IMR-90 (cell line): Measurements from ENCODE around the gene WNT4. TPM values are rescaled to one million over a fixed set of nuclear protein-coding genes. Genes with fewer than 3 reads are reported as not detected.

Source experiments
- ATAC-seq: fragments of 200-7000 bp; cut with Tn5 transposase; 2 replicates; pipeline ENCODE4 v1.9.1; 2020; ENCODE audit warnings: low read depth, mild to moderate bottlenecking, moderate library complexity
- BruUV-seq: library from RNA; stranded (reverse); fragments of 400-500 nt; replicated peaks from 2 replicates; lab custom pipeline; 2021; lab: Mats Ljungman, UMichigan
- CTCF ChIA-PET: fragments of 300-600 bp; formaldehyde crosslinking; extraction: SDS; loops from one replicate; lab custom pipeline; 2021; ENCODE audit warnings: antibody characterized with exemption; lab: Yijun Ruan, JAX
- POLR2A ChIA-PET: fragments of 300-600 bp; sonication (Branson Sonifier 250); formaldehyde crosslinking; loops from one replicate; lab custom pipeline; 2022; ENCODE audit warnings: antibody characterized with exemption; ENCODE audit not compliant: unreplicated experiment; lab: Charles Lee
- DNase-seq: peaks from one replicate; pipeline ENCODE4 v3.0.0; 2013
- H2AFZ ChIP-seq: replicated peaks from 2 replicates; pipeline ENCODE3; 2013; ENCODE audit warnings: low read length, mild to moderate bottlenecking; ENCODE audit not compliant: poor library complexity
- H2AK5ac ChIP-seq: 2 replicates; pipeline ENCODE4 v1.6.1; 2013; ENCODE audit warnings: low read depth, low read length, inconsistent platforms
- H2AK9ac ChIP-seq: replicated peaks from 2 replicates; pipeline ENCODE3; 2013; ENCODE audit warnings: mild to moderate bottlenecking, low read depth, low read length, moderate library complexity; ENCODE audit not compliant: poor library complexity
- H2BK120ac ChIP-seq: 2 replicates; pipeline ENCODE4 v1.6.1; 2013; ENCODE audit warnings: low read depth, low read length, inconsistent platforms
- H2BK15ac ChIP-seq: 3 replicates; pipeline ENCODE4 v1.6.1; 2013; ENCODE audit warnings: low read depth, low read length, inconsistent platforms
- H2BK20ac ChIP-seq: 2 replicates; pipeline ENCODE4 v1.6.1; 2013; ENCODE audit warnings: low read depth, mild to moderate bottlenecking, inconsistent platforms, low read length, moderate library complexity
- H2BK5ac ChIP-seq: 2 replicates; pipeline ENCODE4 v1.6.1; 2013; ENCODE audit warnings: mild to moderate bottlenecking, low read depth, low read length, inconsistent platforms; ENCODE audit not compliant: poor library complexity, severe bottlenecking
- H3K14ac ChIP-seq: replicated peaks from 2 replicates; pipeline ENCODE4 v1.6.1; 2013; ENCODE audit warnings: low read depth, low read length, inconsistent platforms
- H3K18ac ChIP-seq: 2 replicates; pipeline ENCODE4 v1.6.1; 2013; ENCODE audit warnings: low read depth, low read length, control low read depth
- H3K23ac ChIP-seq: 2 replicates; pipeline ENCODE4 v1.6.1; 2013; ENCODE audit warnings: low read depth, low read length, inconsistent platforms
- H3K27ac ChIP-seq: 2 replicates; pipeline ENCODE4 v1.5.1; 2013; ENCODE audit warnings: mild to moderate bottlenecking, control low read depth, low read length; ENCODE audit not compliant: insufficient read depth
- H3K27me3 ChIP-seq: 2 replicates; pipeline ENCODE4 v1.6.1; 2013; ENCODE audit warnings: low read length; ENCODE audit not compliant: control insufficient read depth, insufficient read depth
- H3K36me3 ChIP-seq: 2 replicates; pipeline ENCODE4 v1.6.1; 2013; ENCODE audit warnings: low read length, mixed read lengths; ENCODE audit not compliant: control insufficient read depth, insufficient read depth
- H3K4ac ChIP-seq: 2 replicates; pipeline ENCODE4 v1.6.1; 2013; ENCODE audit warnings: low read depth, low read length, inconsistent platforms
- H3K4me1 ChIP-seq: 2 replicates; pipeline ENCODE4 v1.6.1; 2013; ENCODE audit warnings: low read length, mixed read lengths; ENCODE audit not compliant: control insufficient read depth, insufficient read depth
- H3K4me2 ChIP-seq: 2 replicates; pipeline ENCODE4 v1.6.1; 2013; ENCODE audit warnings: low read depth, mild to moderate bottlenecking, control low read depth, low read length, moderate library complexity
- H3K4me3 ChIP-seq: 2 replicates; pipeline ENCODE4 v1.5.1; 2013; ENCODE audit warnings: low read depth, mild to moderate bottlenecking, control low read depth, low read length, moderate library complexity; ENCODE audit not compliant: insufficient read depth
- H3K56ac ChIP-seq: 2 replicates; pipeline ENCODE4 v1.6.1; 2013; ENCODE audit warnings: low read length, inconsistent platforms; ENCODE audit not compliant: insufficient read depth; ENCODE audit errors: extremely low read depth
- H3K79me1 ChIP-seq, 2 experiments: 2 replicates each; pipeline ENCODE4 v1.6.1; 2013; ENCODE audit warnings: low read length in 2 of 2, inconsistent platforms in 1 of 2, low read depth in 1 of 2
- H3K9ac ChIP-seq: 2 replicates; pipeline ENCODE4 v1.6.1; 2013; ENCODE audit warnings: low read depth, low read length, control low read depth
- H3K9me1 ChIP-seq: 2 replicates; pipeline ENCODE4 v1.6.1; 2013; ENCODE audit warnings: low read length, inconsistent platforms; ENCODE audit not compliant: insufficient read depth
- H3K9me3 ChIP-seq: 2 replicates; pipeline ENCODE4 v1.6.1; 2013; ENCODE audit warnings: low read length; ENCODE audit not compliant: control insufficient read depth, insufficient read depth
- H4K20me1 ChIP-seq: 2 replicates; pipeline ENCODE4 v1.6.1; 2013; ENCODE audit warnings: low read length, inconsistent platforms; ENCODE audit not compliant: insufficient read depth
- H4K5ac ChIP-seq: 2 replicates; pipeline ENCODE4 v1.6.1; 2013; ENCODE audit warnings: mild to moderate bottlenecking, low read depth, low read length, control low read depth
- H4K8ac ChIP-seq, 2 experiments: 2 replicates each; pipeline ENCODE4 v1.6.1; 2013; ENCODE audit warnings: low read depth in 2 of 2, low read length in 2 of 2, control low read depth in 1 of 2, inconsistent platforms in 1 of 2
- H4K91ac ChIP-seq: 2 replicates; pipeline ENCODE4 v1.6.1; 2013; ENCODE audit warnings: low read depth, low read length, inconsistent platforms; ENCODE audit not compliant: insufficient read depth
- BHLHE40 ChIP-seq: fragments of 150-350 bp; IDR thresholded peaks from 2 replicates; pipeline ENCODE4 v1.6.1; 2016; ENCODE audit warnings: mild to moderate bottlenecking, low read depth, low read length
- CEBPB ChIP-seq: IDR thresholded peaks from 2 replicates; pipeline ENCODE4 v1.6.1; 2012; ENCODE audit warnings: low read depth, low read length, improper control_type of control experiment
- CHD1 ChIP-seq: IDR thresholded peaks from 2 replicates; pipeline ENCODE4 v1.6.1; 2012; ENCODE audit warnings: low read depth, low read length, improper control_type of control experiment
- CTCF ChIP-seq: conservative IDR thresholded peaks from 2 replicates; pipeline ENCODE4 v1.5.1; 2012; ENCODE audit warnings: mild to moderate bottlenecking, low read depth, low read length, improper control_type of control experiment
- ELK1 ChIP-seq: fragments of 150-350 bp; IDR thresholded peaks from 2 replicates; pipeline ENCODE4 v1.6.1; 2016; ENCODE audit warnings: low read depth, mild to moderate bottlenecking, low read length, moderate library complexity, borderline replicate concordance
- FOS ChIP-seq: fragments of 150-350 bp; IDR thresholded peaks from 2 replicates; pipeline ENCODE4 v1.6.1; 2016; ENCODE audit warnings: low read depth, low read length
- MAFK ChIP-seq: IDR thresholded peaks from 2 replicates; pipeline ENCODE4 v1.6.1; 2012; ENCODE audit warnings: low read depth, low read length, improper control_type of control experiment
- MAZ ChIP-seq: IDR thresholded peaks from 2 replicates; pipeline ENCODE4 v1.6.1; 2012; ENCODE audit warnings: low read depth, mild to moderate bottlenecking, low read length, improper control_type of control experiment, moderate library complexity, borderline replicate concordance
- MXI1 ChIP-seq: IDR thresholded peaks from 2 replicates; pipeline ENCODE4 v1.6.1; 2012; ENCODE audit warnings: low read depth, mild to moderate bottlenecking, low read length, moderate library complexity, borderline replicate concordance
- NFE2L2 ChIP-seq: fragments of 150-350 bp; IDR thresholded peaks from 2 replicates; pipeline ENCODE4 v1.6.1; 2016; ENCODE audit warnings: low read depth, mild to moderate bottlenecking, low read length
- POLR2A ChIP-seq: IDR thresholded peaks from 2 replicates; pipeline ENCODE4 v1.6.1; 2012; ENCODE audit warnings: mild to moderate bottlenecking, low read depth, low read length
- RAD21 ChIP-seq: IDR thresholded peaks from 2 replicates; pipeline ENCODE4 v1.6.1; 2012; ENCODE audit warnings: low read length, improper control_type of control experiment
- RCOR1 ChIP-seq: IDR thresholded peaks from 2 replicates; pipeline ENCODE4 v1.6.1; 2012; ENCODE audit warnings: mild to moderate bottlenecking, low read length, improper control_type of control experiment; ENCODE audit not compliant: insufficient replicate concordance
- RFX5 ChIP-seq: IDR thresholded peaks from 2 replicates; pipeline ENCODE4 v1.8.0; 2012; ENCODE audit warnings: low read depth, mild to moderate bottlenecking, low read length, moderate library complexity
- SMC3 ChIP-seq: fragments of 150-350 bp; IDR thresholded peaks from 2 replicates; pipeline ENCODE4 v1.6.1; 2016; ENCODE audit warnings: low read depth, mild to moderate bottlenecking, antibody characterized with exemption, low read length, moderate library complexity
- USF2 ChIP-seq: fragments of 150-350 bp; IDR thresholded peaks from 2 replicates; pipeline ENCODE4 v1.6.1; 2017; ENCODE audit warnings: mild to moderate bottlenecking, antibody characterized with exemption, low read length, low read depth
- WGBS, 2 experiments: methylation state at CpG; one replicate each; pipeline versions ENCODE4 v1.1.5 to v1.1.7; 2013; ENCODE audit warnings: missing lambda C conversion rate in 2 of 2; ENCODE audit not compliant: insufficient read length in 1 of 2; ENCODE audit errors: extremely low coverage in 2 of 2; 5-methylcytosine and 5-hydroxymethylcytosine counted together
- dilution Hi-C: fragments of 300-500 bp; cut with HindIII; formaldehyde crosslinking; loops from one replicate; pipeline ENCODE4 v1.14.3; 2018; ENCODE audit warnings: low sequenced_read_pairs; ENCODE audit not compliant: unreplicated experiment
- in situ Hi-C: fragments of 300-500 bp; cut with MboI; formaldehyde crosslinking; loops from 3 replicates; pipeline ENCODE4 v1.14.3; 2019; ENCODE audit warnings: low sequenced_read_pairs, inconsistent platforms, mixed read lengths
- intact Hi-C: fragments of 100-400 bp; cut with micrococcal nuclease; formaldehyde crosslinking; loops from 2 replicates; pipeline ENCODE4 v1.10.0; 2022
- polyA plus RNA-seq, 3 experiments: library from polyadenylated mRNA; depleted of rRNA; stranded (reverse); fragments of >200 nt; gene quantifications; 2 replicates each; pipeline ENCODE4 v1.2.3, GENCODE V29; 2012; ENCODE audit warnings: low replicate concordance in 1 of 3
- total RNA-seq: library from RNA; depleted of rRNA; stranded (reverse); fragments of >200 nt; gene quantifications from 2 replicates; pipeline ENCODE4 v1.2.3, GENCODE V29; 2012

WNT4 gene
- total and polyA plus RNA-seq, 2 of the 4 experiments (the other 2 are of a cell fraction), result not detected

- in situ Hi-C loops (no loop called here), dilution Hi-C loops (no loop called here), intact Hi-C loops (no loop called here)
- Histone ChIP-seq H4K8ac (no peak overlapping the region), H4K5ac (no peak overlapping the region), H3K23ac (no peak overlapping the region), H2BK120ac (no peak overlapping the region), H2AK5ac (no peak overlapping the region), H2AK9ac (no peak overlapping the region), H3K79me1 (no peaks in the 10 kb centered on the region), H4K20me1 (no peaks in the 10 kb centered on the region), H3K27ac (no peak overlapping the region), H3K14ac (no peak overlapping the region), H3K4ac (no peak overlapping the region), H3K36me3 (no peaks in the 10 kb centered on the region), H2BK5ac (no peak overlapping the region), H2AFZ (no peak overlapping the region), H2BK20ac (no peak overlapping the region), H4K91ac (no peak overlapping the region), H2BK15ac (no peak overlapping the region), H3K18ac (no peak overlapping the region), H3K9ac (no peak overlapping the region), H3K56ac (no peak overlapping the region), H3K9me3 (no peaks in the 10 kb centered on the region), H3K4me3 (no peak overlapping the region), H3K27me3 (peaks cover 25% of the 10 kb centered on the region), H3K9me1 (no peaks in the 10 kb centered on the region), H3K4me2 (no peak overlapping the region), H3K4me1 (no peaks in the 10 kb centered on the region)
- ChIA-PET POLR2A (no interaction called here), CTCF (no interaction called here)
- TF ChIP-seq USF2, result no peak
- TF ChIP-seq MAZ, result no peak
- TF ChIP-seq RFX5, result no peak
- TF ChIP-seq CTCF, result no peak
- no peak for TF ChIP-seq BHLHE40
- no peak for TF ChIP-seq MXI1
- no peak for TF ChIP-seq RCOR1
- no peak for TF ChIP-seq SMC3
- no peak for TF ChIP-seq NFE2L2
- no peak for TF ChIP-seq RAD21
- TF ChIP-seq ELK1, result no peak
- TF ChIP-seq MAFK, result no peak
- TF ChIP-seq FOS, result no peak
- TF ChIP-seq POLR2A, result no peak
- no peak for TF ChIP-seq CHD1
- TF ChIP-seq CEBPB, result no peak
- 83% methylated on average over 1 of the region's 3 CpGs; no CpG with 5 or more reads in 1 of the 2 experiments for WGBS, 2 experiments
- DNase-seq, result no peak
- BruUV-seq, result no TSS peak
- no peak for ATAC-seq
Measured at GRCh38 chr1:22190731-22191130, 47.8 kb upstream of the WNT4 start.
